Ishikawa (cell line): ENCODE measurements around the gene ETNK2.

ENCODE experiments used
- CEBPB ChIP-seq: IDR thresholded peaks from 2 replicates; pipeline ENCODE4 v1.6.1; 2012
- CREB1 ChIP-seq: IDR thresholded peaks from 2 replicates; pipeline ENCODE4 v1.6.1; 2012; ENCODE audit warnings: low read depth
- EGR1 ChIP-seq: IDR thresholded peaks from 2 replicates; pipeline ENCODE4 v1.6.1; 2012
- EP300 ChIP-seq: IDR thresholded peaks from 2 replicates; pipeline ENCODE4 v1.6.1; 2012; ENCODE audit warnings: borderline replicate concordance
- FOXM1 ChIP-seq: IDR thresholded peaks from 2 replicates; pipeline ENCODE4 v1.6.1; 2012; ENCODE audit warnings: low read depth, borderline replicate concordance
- MAX ChIP-seq: IDR thresholded peaks from 2 replicates; pipeline ENCODE4 v1.6.1; 2012
- NFIC ChIP-seq: IDR thresholded peaks from 2 replicates; pipeline ENCODE4 v1.6.1; 2012
- RAD21 ChIP-seq: IDR thresholded peaks from 2 replicates; pipeline ENCODE4 v1.6.1; 2012; ENCODE audit warnings: low read depth
- REST ChIP-seq: IDR thresholded peaks from 2 replicates; pipeline ENCODE4 v1.6.1; 2012; ENCODE audit warnings: low read depth, mild to moderate bottlenecking
- TAF1 ChIP-seq: IDR thresholded peaks from 2 replicates; pipeline ENCODE4 v1.6.1; 2012; ENCODE audit warnings: low read depth, mild to moderate bottlenecking
- TCF12 ChIP-seq: IDR thresholded peaks from 2 replicates; pipeline ENCODE4 v1.6.1; 2012; ENCODE audit warnings: low read depth
- TEAD4 ChIP-seq: IDR thresholded peaks from 2 replicates; pipeline ENCODE4 v1.6.1; 2012
- USF1 ChIP-seq: IDR thresholded peaks from 2 replicates; pipeline ENCODE4 v1.6.1; 2012
- YY1 ChIP-seq: IDR thresholded peaks from 2 replicates; pipeline ENCODE4 v1.6.1; 2012; ENCODE audit warnings: low read depth
- ZBTB7A ChIP-seq: IDR thresholded peaks from 2 replicates; pipeline ENCODE4 v1.6.1; 2012; ENCODE audit warnings: low read depth

Gene ETNK2

GRCh38 chr1:204191456-204191855 is 39.6 kb upstream of the ETNK2 start:
- TF ChIP-seq TCF12 (no peak), TAF1 (no peak), RAD21 (no peak), CREB1 (no peak), CEBPB (no peak), USF1 (no peak), FOXM1 (no peak), YY1 (no peak), REST (no peak), EGR1 (no peak), MAX (no peak), ZBTB7A (no peak), EP300 (no peak), TEAD4 (no peak), NFIC (no peak)

- TF ChIP-seq CEBPB (peak; percentile 51; the same call in 1 of the 2 replicates), FOXM1 (no peak)
Observed at GRCh38 chr1:204190212-204191211, 38.7 kb upstream of the ETNK2 start.

- no peak for TF ChIP-seq RAD21
- no peak for TF ChIP-seq EGR1
- no peak for TF ChIP-seq CREB1
- TF ChIP-seq EP300 = no peak
- TF ChIP-seq TCF12 = no peak
- no peak for TF ChIP-seq USF1
- no peak for TF ChIP-seq TEAD4
Observed at GRCh38 chr1:204188959-204189639, 37.3 kb upstream of the ETNK2 start.

- TF ChIP-seq FOXM1 = no peak
- no peak for TF ChIP-seq CEBPB
- no peak for TF ChIP-seq YY1
- TF ChIP-seq TEAD4 = no peak
- no peak for TF ChIP-seq MAX
- TF ChIP-seq EP300 = no peak
- TF ChIP-seq CREB1 = no peak
- TF ChIP-seq EGR1 = no peak
- no peak for TF ChIP-seq TCF12
- no peak for TF ChIP-seq RAD21
- TF ChIP-seq TAF1 = no peak
- TF ChIP-seq ZBTB7A = no peak
Observed at GRCh38 chr1:204186597-204186996, 34.8 kb upstream of the ETNK2 start.

GRCh38 chr1:204181116-204181515 is 29.3 kb upstream of the ETNK2 start:
- no peak for TF ChIP-seq MAX
- no peak for TF ChIP-seq NFIC
- no peak for TF ChIP-seq EGR1
- no peak for TF ChIP-seq FOXM1
- TF ChIP-seq TAF1 = no peak
- TF ChIP-seq CREB1 = no peak

- TF ChIP-seq EGR1 (no peak), EP300 (no peak), CEBPB (no peak), CREB1 (no peak), RAD21 (no peak), USF1 (no peak), YY1 (no peak), TEAD4 (no peak), ZBTB7A (no peak), MAX (no peak), TCF12 (no peak), FOXM1 (no peak), NFIC (no peak), REST (no peak), TAF1 (no peak)
Observed at GRCh38 chr1:204180133-204180532, 28.3 kb upstream of the ETNK2 start.
